Body of pancreas (tissue), 4 donors: ENCODE data around the gene RPH3AL.

Source experiments
- CTCF ChIP-seq, 7 experiments: fragments of 450-650 bp in 4 of 7; fragments of 200-600 bp in 3 of 7; sonication (generic) in 3 of 7; IDR thresholded peaks; one replicate each; pipeline ENCODE4 v1.5.1; 2016 to 2019; ENCODE audit warnings: antibody characterized with exemption in 7 of 7
- POLR2A ChIP-seq, 3 donors: fragments of 450-650 bp; IDR thresholded peaks; one replicate each; pipeline ENCODE4 v1.6.1; 2016; ENCODE audit warnings: antibody characterized with exemption in 3 of 3, mild to moderate bottlenecking in 2 of 3

GRCh38 chr17:192666-193425 is 159.8 kb downstream of the RPH3AL start:
- TF ChIP-seq CTCF (IDR thresholded peaks at IDR 0.05) = no peak
- TF ChIP-seq POLR2A (IDR thresholded peaks at IDR 0.05) = no peak
